H9 (cell line): ENCODE results near the gene ABCF1. TPM values are rescaled to one million over a fixed set of nuclear protein-coding genes. Genes with fewer than 3 reads are reported as not detected.

Experiments
- DNase-seq: peaks from one replicate; pipeline ENCODE4 v3.0.0-alpha.2; 2017
- H2AFZ ChIP-seq: one replicate; pipeline ENCODE4 v1.6.1; 2013; ENCODE audit warnings: mild to moderate bottlenecking, low read length, control low read depth, moderate library complexity
- H2AK5ac ChIP-seq: 2 replicates; pipeline ENCODE4 v1.6.1; 2013; ENCODE audit warnings: low read length, control low read depth, mixed read lengths; ENCODE audit not compliant: insufficient read length
- H2BK120ac ChIP-seq: one replicate; pipeline ENCODE4 v1.6.1; 2013; ENCODE audit warnings: low read depth, mild to moderate bottlenecking, low read length, control low read depth, inconsistent platforms; ENCODE audit not compliant: poor library complexity, severe bottlenecking
- H2BK12ac ChIP-seq: 2 replicates; pipeline ENCODE4 v1.6.1; 2013; ENCODE audit warnings: low read length, control low read depth, mixed read lengths, low read depth; ENCODE audit not compliant: insufficient read length
- H2BK15ac ChIP-seq: 2 replicates; pipeline ENCODE4 v1.6.1; 2013; ENCODE audit warnings: low read depth, low read length, control low read depth
- H2BK20ac ChIP-seq: one replicate; pipeline ENCODE4 v1.6.1; 2013; ENCODE audit warnings: low read depth, mild to moderate bottlenecking, low read length, control low read depth, inconsistent platforms; ENCODE audit not compliant: poor library complexity, severe bottlenecking
- H2BK5ac ChIP-seq: 2 replicates; pipeline ENCODE4 v1.6.1; 2013; ENCODE audit warnings: low read length, control low read depth, mixed read lengths; ENCODE audit not compliant: insufficient read length
- H3K14ac ChIP-seq: 2 replicates; pipeline ENCODE4 v1.6.1; 2013; ENCODE audit warnings: low read length, control low read depth; ENCODE audit not compliant: insufficient read depth
- H3K18ac ChIP-seq: 2 replicates; pipeline ENCODE4 v1.6.1; 2013; ENCODE audit warnings: low read depth, mild to moderate bottlenecking, mixed read lengths, low read length, control low read depth; ENCODE audit not compliant: insufficient read length
- H3K23ac ChIP-seq: 2 replicates; pipeline ENCODE4 v1.6.1; 2013; ENCODE audit warnings: low read length, control low read depth, mixed read lengths, low read depth; ENCODE audit not compliant: insufficient read length
- H3K23me2 ChIP-seq: 2 replicates; pipeline ENCODE4 v1.6.1; 2013; ENCODE audit warnings: low read depth, mild to moderate bottlenecking, mixed read lengths, low read length, control low read depth; ENCODE audit not compliant: insufficient read length, poor library complexity, severe bottlenecking
- H3K27ac ChIP-seq: 2 replicates; pipeline ENCODE4 v1.5.1; 2013; ENCODE audit warnings: low read length, control low read depth, mixed read lengths, low read depth; ENCODE audit not compliant: insufficient read length
- H3K27me3 ChIP-seq: 2 replicates; pipeline ENCODE4 v1.6.1; 2013; ENCODE audit warnings: low read length, control low read depth, inconsistent platforms; ENCODE audit not compliant: insufficient read depth
- H3K4ac ChIP-seq: 2 replicates; pipeline ENCODE4 v1.6.1; 2013; ENCODE audit warnings: low read depth, mild to moderate bottlenecking, control low read depth, inconsistent platforms, low read length, moderate library complexity
- H3K4me1 ChIP-seq: 2 replicates; pipeline ENCODE4 v1.6.1; 2013; ENCODE audit warnings: low read length, control low read depth, inconsistent platforms; ENCODE audit not compliant: insufficient read depth
- H3K4me2 ChIP-seq: 2 replicates; pipeline ENCODE4 v1.6.1; 2013; ENCODE audit warnings: low read length, control low read depth, mixed read lengths; ENCODE audit not compliant: insufficient read length, insufficient read depth
- H3K56ac ChIP-seq: 2 replicates; pipeline ENCODE4 v1.6.1; 2013; ENCODE audit warnings: low read depth, mild to moderate bottlenecking, mixed read lengths, low read length, control low read depth; ENCODE audit not compliant: insufficient read length
- H3K79me1 ChIP-seq: 2 replicates; pipeline ENCODE4 v1.6.1; 2013; ENCODE audit warnings: low read depth, mild to moderate bottlenecking, moderate library complexity, low read length, control low read depth, inconsistent platforms; ENCODE audit not compliant: insufficient read depth, poor library complexity, severe bottlenecking
- H3K79me2 ChIP-seq: 2 replicates; pipeline ENCODE4 v1.6.1; 2013; ENCODE audit warnings: low read length, control low read depth, inconsistent platforms; ENCODE audit not compliant: insufficient read depth
- H3K9ac ChIP-seq: 2 replicates; pipeline ENCODE4 v1.6.1; 2013; ENCODE audit warnings: low read length, control low read depth, mixed read lengths; ENCODE audit not compliant: insufficient read length; ENCODE audit errors: extremely low read depth
- H3K9me3 ChIP-seq: one replicate; pipeline ENCODE4 v1.6.1; 2013; ENCODE audit warnings: low read depth, low read length, inconsistent platforms; ENCODE audit not compliant: control insufficient read depth
- H3T11ph ChIP-seq: one replicate; pipeline ENCODE4 v1.6.1; 2013; ENCODE audit warnings: mild to moderate bottlenecking, low read length, control low read depth, inconsistent platforms
- H4K20me1 ChIP-seq: one replicate; pipeline ENCODE4 v1.6.1; 2013; ENCODE audit not compliant: control insufficient read depth, insufficient read length, insufficient read depth
- H4K5ac ChIP-seq: 2 replicates; pipeline ENCODE4 v1.6.1; 2013; ENCODE audit warnings: low read depth, mild to moderate bottlenecking, mixed read lengths, low read length, control low read depth; ENCODE audit not compliant: insufficient read length
- H4K8ac ChIP-seq: replicated peaks from 2 replicates; pipeline ENCODE4 v1.6.1; 2013; ENCODE audit warnings: low read length, control low read depth, mixed read lengths, low read depth; ENCODE audit not compliant: insufficient read length
- H4K91ac ChIP-seq: 2 replicates; pipeline ENCODE4 v1.6.1; 2013; ENCODE audit warnings: low read depth, mild to moderate bottlenecking, moderate library complexity, mixed read lengths, low read length, control low read depth; ENCODE audit not compliant: insufficient read length
- H3K27ac Mint-ChIP-seq, 3 experiments: 2 replicates in 2 of 3; 3 replicates in 1 of 3; pipeline ENCODE4 v1.8.0; 2020 to 2021; ENCODE audit warnings: mixed read lengths in 3 of 3, mild to moderate bottlenecking in 1 of 3, moderate library complexity in 1 of 3
- H3K27me3 Mint-ChIP-seq: 2 replicates; pipeline ENCODE4 v1.8.0; 2021; ENCODE audit warnings: low read depth, mild to moderate bottlenecking, moderate library complexity, mixed read lengths
- H3K36me3 Mint-ChIP-seq, 3 experiments: 2 replicates in 2 of 3; 3 replicates in 1 of 3; pipeline ENCODE4 v1.8.0; 2020 to 2021; ENCODE audit warnings: low read depth in 3 of 3, mixed read lengths in 3 of 3; ENCODE audit not compliant: insufficient read depth in 1 of 3
- H3K4me1 Mint-ChIP-seq, 2 experiments: 2 replicates each; pipeline ENCODE4 v1.8.0; 2020; ENCODE audit warnings: mixed read lengths in 2 of 2
- H3K4me3 Mint-ChIP-seq, 2 experiments: 2 replicates in 1 of 2; 3 replicates in 1 of 2; pipeline ENCODE4 v1.8.0; 2020 to 2021; ENCODE audit warnings: mild to moderate bottlenecking in 2 of 2, mixed read lengths in 2 of 2, moderate library complexity in 1 of 2
- H3K9me3 Mint-ChIP-seq, 2 experiments: 2 replicates in 1 of 2; 3 replicates in 1 of 2; pipeline ENCODE4 v1.8.0; 2020; ENCODE audit warnings: mild to moderate bottlenecking in 2 of 2, mixed read lengths in 2 of 2, moderate library complexity in 1 of 2
- WGBS: extraction: QIAGEN DNeasy Blood & Tissue Kit; methylation state at CpG from one replicate; pipeline ENCODE4 v1.1.7; 2013; ENCODE audit warnings: missing lambda C conversion rate, low lambda C conversion rate, mixed read lengths; ENCODE audit not compliant: insufficient read length; ENCODE audit errors: extremely low coverage; 5-methylcytosine and 5-hydroxymethylcytosine counted together
- total RNA-seq: library from RNA; stranded (reverse); gene quantifications from 2 replicates; pipeline ENCODE4 v1.2.1, GENCODE V29; 2021
- TF ChIP-seq, protein P1 (sequence below): fragments of 200-600 bp; sonication (generic); conservative IDR thresholded peaks from 3 replicates; pipeline ENCODE4 v1.8.0; 2021; ENCODE audit warnings: antibody characterized with exemption, mild to moderate bottlenecking

Gene ABCF1
- total RNA-seq, 1 experiment from 2014 or later = 118 TPM

DNA sequence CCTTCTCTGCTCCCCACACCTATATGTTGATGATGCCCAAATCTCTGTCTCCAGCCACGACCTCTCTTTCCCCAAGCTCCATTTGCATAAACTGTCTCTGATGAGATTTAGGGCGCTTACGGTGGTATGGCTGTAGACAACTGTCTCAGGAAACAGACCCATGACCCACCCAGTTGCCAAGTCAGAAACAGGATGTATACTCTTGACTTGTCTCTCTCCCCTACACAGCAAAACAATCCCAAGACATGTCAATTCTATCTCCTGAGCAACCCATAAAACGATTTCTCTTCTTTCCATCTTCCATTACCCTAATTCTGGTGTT is 28.9 kb upstream of the ABCF1 start:
- Histone ChIP-seq H4K8ac (no peak overlapping the region), H3K79me2 (no peaks in the 10 kb centered on the region), H3K27me3 (no peaks in the 10 kb centered on the region), H2BK5ac (no peak overlapping the region), H2BK12ac (no peak overlapping the region), H3K4ac (no peak overlapping the region), H2BK120ac (no peak overlapping the region), H2AFZ (no peak overlapping the region), H2AK5ac (no peak overlapping the region), H2BK15ac (no peak overlapping the region), H3K4me1 (0 out of 2 replicates have a peak, but pooled peaks cover 3% of the 10 kb centered on the region), H4K5ac (no peak overlapping the region), H3K14ac (no peak overlapping the region), H2BK20ac (no peak overlapping the region), H3K23me2 (no peaks in the 10 kb centered on the region), H3K9ac (no peak overlapping the region), H3K27ac (no peak overlapping the region), H4K91ac (no peak overlapping the region), H3K9me3 (no peaks in the 10 kb centered on the region), H3K79me1 (no peaks in the 10 kb centered on the region), H4K20me1 (no peaks in the 10 kb centered on the region), H3K56ac (no peak overlapping the region), H3T11ph (no peak overlapping the region), H3K18ac (no peak overlapping the region), H3K23ac (no peak overlapping the region), H3K4me2 (no peak overlapping the region)
- Mint-ChIP-seq H3K36me3 (peaks cover 1 to 20% (median 10%) of the 10 kb centered on the region in 3 experiments; a peak in 5 of 7 replicates), H3K27me3 (no peaks in the 10 kb centered on the region; the same call in 1 of the 2 replicates), H3K4me1 (peaks cover 10% of the 10 kb centered on the region in 2 experiments), H3K4me3 (peak overlapping the region; percentile 6 to 61; a peak in 2 of 5 replicates), H3K27ac (no peak overlapping the region), H3K9me3 (no peaks in the 10 kb centered on the region; a peak in 1 of 5 replicates)
- TF ChIP-seq, protein P1, sequence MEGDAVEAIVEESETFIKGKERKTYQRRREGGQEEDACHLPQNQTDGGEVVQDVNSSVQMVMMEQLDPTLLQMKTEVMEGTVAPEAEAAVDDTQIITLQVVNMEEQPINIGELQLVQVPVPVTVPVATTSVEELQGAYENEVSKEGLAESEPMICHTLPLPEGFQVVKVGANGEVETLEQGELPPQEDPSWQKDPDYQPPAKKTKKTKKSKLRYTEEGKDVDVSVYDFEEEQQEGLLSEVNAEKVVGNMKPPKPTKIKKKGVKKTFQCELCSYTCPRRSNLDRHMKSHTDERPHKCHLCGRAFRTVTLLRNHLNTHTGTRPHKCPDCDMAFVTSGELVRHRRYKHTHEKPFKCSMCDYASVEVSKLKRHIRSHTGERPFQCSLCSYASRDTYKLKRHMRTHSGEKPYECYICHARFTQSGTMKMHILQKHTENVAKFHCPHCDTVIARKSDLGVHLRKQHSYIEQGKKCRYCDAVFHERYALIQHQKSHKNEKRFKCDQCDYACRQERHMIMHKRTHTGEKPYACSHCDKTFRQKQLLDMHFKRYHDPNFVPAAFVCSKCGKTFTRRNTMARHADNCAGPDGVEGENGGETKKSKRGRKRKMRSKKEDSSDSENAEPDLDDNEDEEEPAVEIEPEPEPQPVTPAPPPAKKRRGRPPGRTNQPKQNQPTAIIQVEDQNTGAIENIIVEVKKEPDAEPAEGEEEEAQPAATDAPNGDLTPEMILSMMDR = no peak
- no CpG with 5 or more reads among the region's 4 CpGs for WGBS
- DNase-seq = no peak
